GM19324 (cell line): ENCODE results near the gene SETBP1.
A peak's percentile ranks its signal among the peaks of the same experiment; 100 is the strongest.

Experiments
- ATAC-seq: cut with Tn5 transposase; IDR thresholded peaks from one replicate; pipeline ENCODE4 v1.9.1; 2021; ENCODE audit warnings: mild to moderate bottlenecking, moderate library complexity; ENCODE audit not compliant: unreplicated experiment, low FRiP score

SETBP1 gene

GRCh38 chr18:44859263-44859662 lies 178.6 kb downstream of the SETBP1 start:
- no peak for ATAC-seq

- ATAC-seq, result no peak
These were observed 179.2 kb downstream of the SETBP1 start for GRCh38 chr18:44859751-44860439.

GRCh38 chr18:44862112-44862511 lies 181.4 kb downstream of the SETBP1 start:
- ATAC-seq, result no peak

- no peak for ATAC-seq
These were observed 185.4 kb downstream of the SETBP1 start for GRCh38 chr18:44866103-44866502.

GRCh38 chr18:44869533-44869932 lies 188.8 kb downstream of the SETBP1 start:
- no peak for ATAC-seq

- ATAC-seq, result no peak
These were observed 190.2 kb downstream of the SETBP1 start for GRCh38 chr18:44870631-44871502.

GRCh38 chr18:44871771-44872170 lies 191.1 kb downstream of the SETBP1 start:
- peak; percentile 68 for ATAC-seq

GRCh38 chr18:44876024-44876423 lies 195.3 kb downstream of the SETBP1 start:
- no peak for ATAC-seq

GRCh38 chr18:44876755-44877154 lies 196.1 kb downstream of the SETBP1 start:
- ATAC-seq, result no peak

- ATAC-seq, result no peak
These were observed 197.6 kb downstream of the SETBP1 start for GRCh38 chr18:44878335-44878734.

- no peak for ATAC-seq
These were observed 199.5 kb downstream of the SETBP1 start for GRCh38 chr18:44880170-44880569.

GRCh38 chr18:44881461-44882162 lies 200.9 kb downstream of the SETBP1 start:
- no peak for ATAC-seq

GRCh38 chr18:44882163-44882868 lies 201.6 kb downstream of the SETBP1 start:
- no peak for ATAC-seq

GRCh38 chr18:44883671-44884070 lies 203.0 kb downstream of the SETBP1 start:
- no peak for ATAC-seq

GRCh38 chr18:44884431-44884830 lies 203.7 kb downstream of the SETBP1 start:
- no peak for ATAC-seq

GRCh38 chr18:44885507-44885906 lies 204.8 kb downstream of the SETBP1 start:
- no peak for ATAC-seq

- peak; percentile 78 for ATAC-seq
These were observed 206.5 kb downstream of the SETBP1 start for GRCh38 chr18:44887227-44887631.

- no peak for ATAC-seq
These were observed 208.4 kb downstream of the SETBP1 start for GRCh38 chr18:44889111-44889510.

GRCh38 chr18:44893045-44893706 lies 212.5 kb downstream of the SETBP1 start:
- no peak for ATAC-seq

GRCh38 chr18:44893966-44894365 lies 213.3 kb downstream of the SETBP1 start:
- ATAC-seq, result no peak
